Spleen (tissue), 11 donors: ENCODE data around the gene CDK13. TPM values are rescaled to one million over a fixed set of nuclear protein-coding genes. Genes with fewer than 3 reads are reported as not detected.

Source experiments
- DNase-seq: peaks from one replicate; pipeline ENCODE4 v3.0.0-alpha.2; 2020
- H3K27ac ChIP-seq, 8 donors: fragments of 200-600 bp; sonication (generic) in 7 of 8; 1 replicate in 4 of 8; 2 replicates in 4 of 8; pipeline versions ENCODE4 v1.5.0 to v1.8.0; 2016 to 2021; ENCODE audit warnings: inconsistent platforms in 4 of 8, mild to moderate bottlenecking in 4 of 8, moderate library complexity in 1 of 8
- H3K27me3 ChIP-seq, 7 donors: fragments of 200-600 bp; sonication (generic) in 6 of 7; replicated peaks in 1 of 7; 1 replicate in 4 of 7; 2 replicates in 3 of 7; pipeline versions ENCODE4 v1.5.0 to v1.8.0; 2016 to 2021; ENCODE audit warnings: inconsistent platforms in 3 of 7, mild to moderate bottlenecking in 1 of 7
- H3K36me3 ChIP-seq, 6 donors: fragments of 200-600 bp; sonication (generic) in 5 of 6; 1 replicate in 4 of 6; 2 replicates in 2 of 6; pipeline versions ENCODE4 v1.5.0 to v1.8.0; 2016 to 2021; ENCODE audit warnings: inconsistent platforms in 2 of 6
- H3K4me1 ChIP-seq, 6 donors: fragments of 200-600 bp; sonication (generic) in 5 of 6; 1 replicate in 3 of 6; 2 replicates in 3 of 6; pipeline versions ENCODE4 v1.5.0 to v1.8.0; 2016 to 2021; ENCODE audit warnings: inconsistent platforms in 3 of 6
- H3K4me3 ChIP-seq, 8 donors: fragments of 200-600 bp; sonication (generic) in 7 of 8; 1 replicate in 4 of 8; 2 replicates in 4 of 8; pipeline versions ENCODE4 v1.5.0 to v1.8.0; 2016 to 2021; ENCODE audit warnings: inconsistent platforms in 4 of 8, mild to moderate bottlenecking in 4 of 8, moderate library complexity in 2 of 8
- H3K9me3 ChIP-seq, 8 donors: fragments of 200-600 bp; sonication (generic) in 7 of 8; 1 replicate in 4 of 8; 2 replicates in 4 of 8; pipeline versions ENCODE4 v1.5.0 to v1.8.0; 2016 to 2021; ENCODE audit warnings: inconsistent platforms in 4 of 8
- POLR2A ChIP-seq, 3 donors: fragments of 450-650 bp; IDR thresholded peaks; one replicate each; pipeline ENCODE4 v1.5.1; 2017; ENCODE audit warnings: antibody characterized with exemption in 3 of 3, mild to moderate bottlenecking in 1 of 3
- POLR2AphosphoS5 ChIP-seq, 3 donors: sonication (generic); formaldehyde crosslinking; IDR thresholded peaks; one replicate each; pipeline ENCODE4 v1.5.1; 2017; ENCODE audit warnings: antibody characterized with exemption in 3 of 3
- WGBS, 5 donors: extraction: QIAGEN DNeasy Blood & Tissue Kit in 3 of 5; methylation state at CpG; one replicate each; pipeline versions ENCODE4 v1.1.5 to v1.1.7; 2013 to 2018; 5-methylcytosine and 5-hydroxymethylcytosine counted together
- intact Hi-C: fragments of 100-400 bp; cut with DNase I; formaldehyde crosslinking; loops from one replicate; pipeline ENCODE4 v1.15.0; 2023; ENCODE audit warnings: low total_unique reads
- polyA plus RNA-seq, 3 donors: library from polyadenylated mRNA; stranded (reverse); fragments of 200-250 nt; gene quantifications; one replicate each; pipeline ENCODE4 v1.2.1, GENCODE V29; 2013
- total RNA-seq, 7 donors: library from RNA; depleted of rRNA in 3 of 7; stranded (reverse); fragments of >200 nt in 3 of 7; fragmentation: NEBNext Ultra II Directional in 4 of 7; extraction: Animal tissue kit (Norgen Biotek cat#: 25700) in 4 of 7; gene quantifications; one replicate each; pipeline versions ENCODE4 v1.1.0 to v1.2.1, GENCODE V29; 2016 to 2021
- TF ChIP-seq, protein P1 (sequence below), 11 experiments: fragments of 200-600 bp in 7 of 11; fragments of 450-650 bp in 4 of 11; sonication (generic) in 4 of 11; IDR thresholded peaks in 8 of 11; conservative IDR thresholded peaks in 3 of 11; 1 replicate in 7 of 11; 2 replicates in 4 of 11; pipeline versions ENCODE4 v1.4.0 to v1.8.0; 2016 to 2021; ENCODE audit warnings: antibody characterized with exemption in 11 of 11, inconsistent platforms in 4 of 11, mild to moderate bottlenecking in 1 of 11
- donor health status: healthy with polysubstance abuse.
- donor health status: DM: no; HTN: no; CAD: no; lungs with moderate emphysema.
- donor health status: DM: no; HTN: no; CAD: no.
- donor health status: Bipolar disorder and iron deficiency.
- donor health status: healthy.
- donor health status: DM: no; HTN: no; CAD: no.
- donor health status: DM: yes; HTN: yes; CAD: no.

The CDK13 gene
- total and polyA plus RNA-seq, 10 donors, result 18.0 to 125 (median 79.7) TPM

DNA sequence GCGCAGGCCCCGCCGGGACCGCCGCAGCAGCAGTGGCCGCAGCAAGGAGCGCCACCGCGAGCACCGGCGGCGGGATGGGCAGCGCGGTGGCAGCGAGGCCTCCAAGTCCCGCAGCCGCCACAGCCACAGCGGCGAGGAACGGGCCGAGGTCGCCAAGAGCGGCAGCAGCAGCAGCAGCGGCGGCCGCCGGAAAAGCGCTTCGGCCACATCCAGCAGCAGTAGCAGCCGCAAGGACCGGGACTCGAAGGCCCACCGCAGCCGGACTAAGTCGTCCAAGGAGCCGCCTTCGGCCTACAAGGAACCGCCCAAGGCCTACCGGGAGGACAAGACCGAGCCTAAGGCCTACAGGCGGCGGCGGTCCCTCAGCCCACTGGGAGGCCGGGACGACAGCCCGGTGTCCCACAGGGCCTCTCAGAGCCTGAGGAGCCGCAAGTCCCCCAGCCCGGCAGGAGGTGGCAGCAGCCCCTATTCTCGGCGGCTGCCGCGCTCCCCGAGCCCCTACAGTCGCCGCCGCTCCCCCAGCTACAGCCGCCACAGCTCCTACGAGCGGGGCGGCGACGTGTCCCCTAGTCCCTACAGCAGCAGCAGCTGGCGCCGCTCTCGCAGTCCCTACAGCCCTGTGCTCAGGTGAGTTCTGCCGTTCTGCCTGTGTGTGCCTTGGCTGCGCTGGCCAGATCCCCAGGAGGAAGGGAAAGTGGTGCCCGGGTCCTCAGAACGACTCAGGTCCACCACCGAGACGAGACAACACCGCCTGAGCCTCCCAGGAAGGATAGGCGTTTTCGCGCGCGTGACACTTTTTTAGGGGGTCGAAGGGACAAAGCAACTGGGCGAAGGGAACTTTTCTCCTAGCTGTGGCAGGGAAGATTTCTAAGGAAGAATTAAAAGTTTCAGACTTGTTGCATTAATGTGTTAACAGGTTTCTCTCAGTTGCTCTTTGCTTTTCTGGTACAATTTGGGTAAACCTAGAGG, 1.5 kb downstream of the CDK13 start:
- H3K27ac ChIP-seq, result peak overlapping the region; percentile 94 to 100 (median 100)
- TF ChIP-seq POLR2AphosphoS5 (IDR thresholded peaks at IDR 0.05) (peak; percentile 58 to 84 (median 65)), POLR2A (IDR thresholded peaks at IDR 0.05) (no peak)
- TF ChIP-seq, protein P1, sequence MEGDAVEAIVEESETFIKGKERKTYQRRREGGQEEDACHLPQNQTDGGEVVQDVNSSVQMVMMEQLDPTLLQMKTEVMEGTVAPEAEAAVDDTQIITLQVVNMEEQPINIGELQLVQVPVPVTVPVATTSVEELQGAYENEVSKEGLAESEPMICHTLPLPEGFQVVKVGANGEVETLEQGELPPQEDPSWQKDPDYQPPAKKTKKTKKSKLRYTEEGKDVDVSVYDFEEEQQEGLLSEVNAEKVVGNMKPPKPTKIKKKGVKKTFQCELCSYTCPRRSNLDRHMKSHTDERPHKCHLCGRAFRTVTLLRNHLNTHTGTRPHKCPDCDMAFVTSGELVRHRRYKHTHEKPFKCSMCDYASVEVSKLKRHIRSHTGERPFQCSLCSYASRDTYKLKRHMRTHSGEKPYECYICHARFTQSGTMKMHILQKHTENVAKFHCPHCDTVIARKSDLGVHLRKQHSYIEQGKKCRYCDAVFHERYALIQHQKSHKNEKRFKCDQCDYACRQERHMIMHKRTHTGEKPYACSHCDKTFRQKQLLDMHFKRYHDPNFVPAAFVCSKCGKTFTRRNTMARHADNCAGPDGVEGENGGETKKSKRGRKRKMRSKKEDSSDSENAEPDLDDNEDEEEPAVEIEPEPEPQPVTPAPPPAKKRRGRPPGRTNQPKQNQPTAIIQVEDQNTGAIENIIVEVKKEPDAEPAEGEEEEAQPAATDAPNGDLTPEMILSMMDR (IDR thresholded peaks at IDR 0.05 in 8 of 11, conservative IDR thresholded peaks at IDR 0.05 in 3 of 11), result peak; percentile 28 to 76 (median 55)
- 0 to 1% (median 1%) methylated on average over 31 to 79 of the region's 79 CpGs for WGBS, 5 donors
- no peaks in the 10 kb centered on the region for H3K36me3 ChIP-seq
- no peaks in the 10 kb centered on the region for H3K9me3 ChIP-seq
- peaks cover 48 to 63% (median 57%) of the 10 kb centered on the region in 6 donors for H3K4me1 ChIP-seq
- H3K27me3 ChIP-seq, result no peaks in the 10 kb centered on the region
- H3K4me3 ChIP-seq, result peak overlapping the region; percentile 67 to 97 (median 92)
- intact Hi-C loops, result loop anchor here (5.0 kb wide), 1 partner anchor 101 kb away; no protein-coding TSS in a partner anchor
- peak; percentile 94 for DNase-seq

DNA sequence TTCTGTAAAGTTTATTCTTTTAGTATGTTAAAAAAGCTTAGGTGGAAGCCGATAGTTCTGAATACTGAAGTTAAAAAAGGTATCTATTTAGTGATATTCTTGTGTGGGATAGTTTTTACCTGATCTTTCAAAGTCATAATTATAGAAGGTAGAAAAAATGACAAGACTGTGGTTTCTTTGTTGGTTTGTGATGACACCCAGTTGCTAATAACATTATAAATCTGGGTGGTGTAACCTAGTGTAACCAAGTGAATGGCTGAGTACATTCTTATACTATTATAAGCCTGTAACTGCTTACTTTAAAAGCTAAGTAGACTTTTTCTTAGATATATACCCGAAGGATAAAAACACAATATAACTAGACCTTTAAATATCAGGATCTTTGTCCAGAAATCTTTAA, 2.3 kb downstream of the CDK13 start:
- Histone ChIP-seq H3K4me1 (peaks cover 50 to 72% (median 65%) of the 10 kb centered on the region in 6 donors), H3K4me3 (peak overlapping the region; percentile 67 to 97 (median 92)), H3K27ac (peak overlapping the region in 6 of 8 donors; percentile 96 to 100 (median 100)), H3K36me3 (no peaks in the 10 kb centered on the region), H3K9me3 (no peaks in the 10 kb centered on the region), H3K27me3 (no peaks in the 10 kb centered on the region)
- no peak for DNase-seq
- intact Hi-C loops, result loop anchor here (5.0 kb wide), 1 partner anchor 100 kb away; no protein-coding TSS in a partner anchor
- TF ChIP-seq POLR2A (IDR thresholded peaks at IDR 0.05) (no peak), POLR2AphosphoS5 (IDR thresholded peaks at IDR 0.05) (no peak)
- TF ChIP-seq, protein P1 (IDR thresholded peaks at IDR 0.05 in 8 of 11, conservative IDR thresholded peaks at IDR 0.05 in 3 of 11), result no peak
- WGBS, 5 donors, result 6 to 14% (median 9%) methylated on average over 2 of the region's 2 CpGs

DNA sequence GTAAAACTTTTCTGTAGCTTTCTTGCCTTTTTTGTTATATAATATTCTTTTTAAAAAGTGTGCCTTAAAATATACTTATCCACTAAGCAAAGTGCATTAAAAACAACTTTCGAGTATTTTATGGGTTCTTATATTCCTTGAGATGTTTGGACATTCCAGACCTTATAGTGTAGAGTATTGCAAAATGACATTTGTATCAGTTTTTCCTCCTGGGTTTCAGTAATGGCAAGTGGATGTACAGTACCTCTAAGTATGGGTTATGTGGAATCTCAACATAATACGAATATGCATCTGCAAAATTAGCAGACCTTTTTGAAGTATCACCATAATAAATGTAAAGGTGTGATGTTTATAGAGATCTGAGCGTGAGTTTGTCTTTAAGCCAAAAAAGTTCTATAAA, 2.7 kb downstream of the CDK13 start:
- peak overlapping the region in 7 of 8 donors; percentile 67 to 97 (median 92) for H3K4me3 ChIP-seq
- peak overlapping the region in 4 of 8 donors; percentile 96 to 100 (median 100) for H3K27ac ChIP-seq
- TF ChIP-seq, protein P1 (IDR thresholded peaks at IDR 0.05 in 8 of 11, conservative IDR thresholded peaks at IDR 0.05 in 3 of 11), result no peak
- TF ChIP-seq POLR2AphosphoS5 (IDR thresholded peaks at IDR 0.05) (no peak), POLR2A (IDR thresholded peaks at IDR 0.05) (no peak)
- no peak for DNase-seq
- 16 to 22% (median 17%) methylated on average over 3 of the region's 3 CpGs for WGBS, 5 donors
- intact Hi-C loops, result loop anchor here (5.0 kb wide), 1 partner anchor 99 kb away; no protein-coding TSS in a partner anchor
- no peaks in the 10 kb centered on the region for H3K36me3 ChIP-seq
- peaks cover 55 to 72% (median 68%) of the 10 kb centered on the region in 6 donors for H3K4me1 ChIP-seq
- H3K27me3 ChIP-seq, result no peaks in the 10 kb centered on the region
- no peaks in the 10 kb centered on the region for H3K9me3 ChIP-seq

DNA sequence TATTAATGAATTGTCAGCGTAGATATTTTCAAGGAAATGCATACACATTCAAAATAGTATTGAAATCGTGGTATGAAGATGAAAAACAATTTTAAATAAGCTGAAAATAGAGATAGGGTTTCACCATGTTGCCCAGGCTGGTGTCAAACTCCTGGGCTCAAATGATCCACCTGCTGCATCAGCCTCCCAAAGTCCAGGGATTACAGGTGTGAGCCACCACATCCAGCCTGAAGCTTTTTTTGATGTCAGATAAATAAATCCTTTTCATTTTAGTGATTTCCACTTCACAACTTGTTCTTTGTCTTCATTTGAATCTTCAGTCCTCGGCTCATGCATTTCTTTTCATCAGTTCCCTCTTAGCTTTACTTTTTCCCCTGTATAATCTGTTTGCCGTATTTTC, 4.6 kb downstream of the CDK13 start:
- no peak for DNase-seq
- H3K27me3 ChIP-seq, result no peaks in the 10 kb centered on the region
- intact Hi-C loops, result loop anchor here (5.0 kb wide), 1 partner anchor 98 kb away; no protein-coding TSS in a partner anchor
- 74 to 84% (median 80%) methylated on average over 4 of the region's 4 CpGs for WGBS, 5 donors
- H3K9me3 ChIP-seq, result no peaks in the 10 kb centered on the region
- H3K4me1 ChIP-seq, result peaks cover 54 to 81% (median 75%) of the 10 kb centered on the region in 6 donors
- H3K27ac ChIP-seq, result no peak overlapping the region
- peak overlapping the region in 2 of 8 donors; percentile 2 to 96 for H3K4me3 ChIP-seq
- peaks cover 0 to 4% (median 0%) of the 10 kb centered on the region in 6 donors for H3K36me3 ChIP-seq
- TF ChIP-seq, protein P1 (IDR thresholded peaks at IDR 0.05 in 8 of 11, conservative IDR thresholded peaks at IDR 0.05 in 3 of 11), result no peak
- TF ChIP-seq POLR2AphosphoS5 (IDR thresholded peaks at IDR 0.05) (no peak), POLR2A (IDR thresholded peaks at IDR 0.05) (no peak)
